NCI-H2081 treated with DMSO at 0.1 percent for 48 hours (cell line): Measurements from ENCODE around the gene FOXL2.

Source experiments
- DNase-seq: peaks from one replicate; lab custom pipeline; 2025; lab: John Stamatoyannopoulos, UW

FOXL2 gene

DNA sequence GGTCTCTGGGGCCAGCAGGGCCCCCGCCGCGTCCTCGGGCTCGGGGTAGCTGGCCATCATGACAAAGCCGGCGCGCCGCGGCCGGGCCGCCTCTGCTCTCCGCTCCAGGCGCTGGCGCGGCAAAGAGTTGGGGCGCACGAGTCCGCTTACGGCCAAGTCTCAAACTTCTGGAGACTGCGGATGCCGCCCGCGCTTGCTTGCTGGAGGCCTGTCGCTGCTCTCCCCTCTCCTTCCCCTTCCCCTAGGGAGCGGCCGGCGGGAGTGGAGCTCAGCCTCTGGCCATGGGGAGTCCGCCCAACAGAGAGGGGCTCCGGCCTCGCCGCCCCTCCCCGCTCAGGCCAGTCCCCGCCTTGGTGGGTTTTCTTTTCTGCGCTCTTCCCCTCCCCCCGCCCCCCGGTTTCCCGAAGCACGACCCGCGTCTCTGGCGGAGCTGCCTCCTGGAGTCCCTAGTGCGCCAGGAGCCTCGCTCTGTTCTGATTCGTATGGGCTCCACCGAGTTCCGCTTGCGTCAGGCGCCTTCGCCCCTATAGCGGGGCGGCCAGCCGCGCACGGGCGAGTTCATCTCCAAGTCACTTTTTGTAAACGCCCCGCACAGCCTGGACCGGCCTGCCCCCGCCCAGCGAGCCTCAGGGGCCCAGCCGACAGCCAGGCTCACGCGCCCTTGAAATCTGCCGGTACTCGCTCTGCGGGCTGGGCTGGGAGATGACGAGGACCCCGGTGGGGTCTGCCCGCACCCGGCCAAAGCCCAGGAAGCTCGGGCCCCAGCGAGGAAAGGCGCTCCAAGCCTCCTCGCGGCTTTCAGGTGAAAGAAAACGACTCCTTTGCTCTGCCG, at the start of gene FOXL2, which contains the start of gene FOXL2NB:
Gene FOXL2, minus strand, starts transcription at position 475 of the 832 bp plus-strand sequence. Its CDS starts 415 bp downstream, at position 60.
Gene FOXL2NB, plus strand, starts transcription at position 555 of the 832 bp plus-strand sequence. Its CDS starts 148 bp downstream, at position 703.
- DNase-seq: no peak

- DNase-seq: no peak
Observed at GRCh38 chr3:138995706-138996105, 48.8 kb upstream of the FOXL2 start.

DNA sequence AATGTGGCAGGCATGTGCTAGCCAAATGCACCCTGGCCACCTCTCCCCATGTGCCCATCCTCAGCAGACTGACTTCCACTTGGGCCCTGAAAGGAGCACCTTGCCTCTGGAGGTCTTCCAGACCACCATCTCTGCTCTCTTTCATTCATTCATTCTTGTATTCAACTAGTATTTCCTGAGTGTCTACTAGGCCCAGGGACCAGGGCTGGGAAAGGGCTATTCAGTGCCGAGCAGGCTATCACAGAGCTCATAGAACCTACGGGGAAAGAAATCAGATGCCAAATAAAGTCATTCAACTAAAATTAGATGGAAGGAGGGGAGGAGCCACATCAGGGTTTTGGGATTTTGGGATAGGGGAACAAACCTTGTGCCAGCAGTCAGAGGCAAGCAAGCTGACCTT, 40.2 kb upstream of the FOXL2 start:
- no peak for DNase-seq

DNA sequence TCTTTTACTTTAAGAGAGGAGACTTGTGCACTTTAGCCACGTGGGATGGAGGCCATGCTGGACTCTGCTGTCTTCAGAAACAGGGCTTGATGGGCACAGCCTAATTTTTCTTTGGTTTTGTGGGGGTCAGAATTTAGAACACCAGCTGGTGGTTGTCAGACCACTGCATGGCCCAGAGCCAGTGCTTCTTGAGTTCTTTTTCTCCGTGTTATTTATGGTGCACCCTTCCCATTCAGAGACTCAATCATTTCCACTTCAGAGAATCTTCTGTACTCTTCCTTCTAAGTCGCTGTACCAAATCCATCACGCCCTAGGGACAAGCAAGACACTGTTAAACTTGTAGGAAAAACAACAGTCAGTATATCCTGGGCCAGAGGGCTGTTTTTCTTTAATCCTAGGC, 39.0 kb upstream of the FOXL2 start:
- no peak for DNase-seq

DNA sequence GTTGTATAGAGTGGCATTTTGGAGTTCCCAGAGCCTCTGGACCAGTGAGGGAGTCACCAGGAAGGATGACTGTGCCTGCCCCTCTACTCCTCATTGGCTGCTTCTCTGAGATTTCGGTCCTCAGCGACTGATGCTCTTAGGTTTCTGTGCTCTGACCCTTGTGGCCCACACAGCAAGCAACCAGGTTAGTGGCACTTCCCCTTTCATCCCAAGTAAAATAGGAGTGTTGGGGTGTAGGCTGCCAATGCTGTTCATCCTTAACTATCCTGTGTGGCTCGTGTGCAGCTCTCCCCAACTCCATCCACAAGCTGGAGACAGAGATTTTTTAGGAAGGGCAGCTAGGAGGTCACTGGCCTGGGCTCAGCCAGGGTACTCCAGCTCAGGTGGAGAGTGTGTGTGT, 37.9 kb upstream of the FOXL2 start:
- no peak for DNase-seq

DNA sequence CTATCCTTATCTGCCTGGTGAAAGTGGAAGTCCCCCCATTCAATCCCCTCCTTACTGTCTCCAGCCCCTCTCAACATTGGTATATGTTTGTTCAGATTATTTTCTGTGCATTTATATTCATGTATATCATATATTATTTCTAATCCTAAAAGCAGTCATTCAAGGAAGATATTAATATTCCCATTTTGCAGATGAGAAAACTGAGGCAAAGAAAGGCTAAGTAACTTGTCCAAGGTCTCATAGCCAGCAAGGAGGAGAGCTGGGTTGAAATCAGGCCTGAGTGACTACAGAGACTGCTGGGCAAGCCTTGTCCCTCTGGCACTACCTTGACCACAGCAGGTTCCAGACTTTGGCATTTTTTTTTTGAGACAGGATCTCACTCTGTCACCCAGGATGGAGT, 29.1 kb upstream of the FOXL2 start:
- no peak for DNase-seq

DNA sequence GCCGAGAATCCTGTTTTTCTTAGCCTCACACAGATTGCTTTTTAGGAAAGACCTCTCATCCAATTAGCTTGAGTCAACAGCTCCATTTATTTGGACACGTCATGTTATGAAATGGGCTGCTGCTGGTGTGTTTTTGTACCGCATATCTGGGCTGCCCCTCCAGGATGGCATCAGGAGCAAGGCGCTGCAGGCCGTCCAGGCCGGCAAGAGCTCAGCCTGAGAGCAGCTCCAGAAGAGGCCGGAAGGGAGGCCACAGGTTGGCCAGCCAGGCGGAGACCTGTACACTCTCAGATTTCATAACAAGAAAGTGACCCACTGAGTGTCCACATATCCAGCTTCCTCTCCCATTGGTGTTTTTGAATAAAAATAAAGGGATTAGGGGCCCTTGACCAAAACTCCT, 28.4 kb upstream of the FOXL2 start:
- no peak for DNase-seq

GRCh38 chr3:138974462-138974861, 27.5 kb upstream of the FOXL2 start:
- no peak for DNase-seq

GRCh38 chr3:138972941-138973340, 26.0 kb upstream of the FOXL2 start:
- no peak for DNase-seq

- DNase-seq: no peak
Observed at GRCh38 chr3:138971766-138972320, 24.9 kb upstream of the FOXL2 start.

- no peak for DNase-seq
Observed at GRCh38 chr3:138964923-138965322, 18.0 kb upstream of the FOXL2 start.

- DNase-seq: no peak
Observed at GRCh38 chr3:138964264-138964663, 17.3 kb upstream of the FOXL2 start.

DNA sequence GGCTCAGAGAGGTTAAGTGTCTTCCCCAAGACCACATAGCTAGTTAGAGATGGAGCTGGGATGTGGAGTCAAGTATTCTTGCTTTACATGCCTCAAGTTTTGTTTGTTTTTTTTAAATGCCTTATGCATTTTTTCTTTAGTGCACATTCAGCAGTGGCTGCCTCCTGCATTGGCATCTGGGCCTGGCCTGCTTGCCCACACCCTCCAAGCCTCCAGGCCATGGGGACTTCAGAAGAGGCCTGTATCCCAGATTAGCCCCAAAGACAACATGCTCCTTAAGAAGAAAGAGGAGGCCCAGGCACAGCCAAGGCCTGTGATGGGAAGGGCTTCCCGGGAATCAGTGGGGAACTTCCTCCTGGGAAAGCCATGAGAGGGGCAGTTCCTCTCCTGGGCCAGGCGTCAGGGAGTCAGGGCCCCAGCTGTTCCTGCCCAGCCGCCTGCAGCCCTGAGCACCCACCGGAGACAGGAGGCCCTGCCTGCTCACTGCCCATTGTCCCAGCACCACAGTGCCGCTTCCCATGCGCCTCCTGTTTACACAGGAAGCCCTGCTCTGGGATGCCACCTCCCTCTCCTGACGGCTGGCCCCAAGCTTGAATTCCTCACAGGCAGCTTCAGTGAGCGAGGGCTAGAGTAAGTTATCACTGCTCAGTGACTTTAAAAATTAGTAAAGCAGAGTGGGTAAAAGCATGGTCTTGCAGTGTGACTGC, 16.1 kb upstream of the FOXL2 start:
- DNase-seq: no peak

- no peak for DNase-seq
Observed at GRCh38 chr3:138960417-138960852, 13.5 kb upstream of the FOXL2 start.

DNA sequence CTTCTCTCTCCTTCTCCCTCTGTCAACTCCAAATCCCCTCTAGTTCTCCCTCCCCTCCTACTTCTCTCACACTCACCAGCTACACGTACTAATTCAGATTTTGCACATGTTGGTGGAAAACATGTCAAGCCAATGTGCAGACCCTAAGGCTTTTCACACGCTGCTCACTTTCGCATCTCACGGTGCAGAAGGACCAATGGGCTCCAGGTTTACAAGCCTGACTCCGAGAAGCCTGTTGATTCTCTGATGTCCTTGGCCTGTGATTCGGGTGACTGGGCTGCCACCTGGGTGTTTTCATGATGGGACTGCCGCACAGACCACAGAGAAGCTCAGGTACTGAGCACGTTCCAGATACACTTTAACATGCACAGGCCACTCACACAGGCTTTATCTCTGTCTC, 3.8 kb upstream of the FOXL2 start:
- DNase-seq: no peak

DNA sequence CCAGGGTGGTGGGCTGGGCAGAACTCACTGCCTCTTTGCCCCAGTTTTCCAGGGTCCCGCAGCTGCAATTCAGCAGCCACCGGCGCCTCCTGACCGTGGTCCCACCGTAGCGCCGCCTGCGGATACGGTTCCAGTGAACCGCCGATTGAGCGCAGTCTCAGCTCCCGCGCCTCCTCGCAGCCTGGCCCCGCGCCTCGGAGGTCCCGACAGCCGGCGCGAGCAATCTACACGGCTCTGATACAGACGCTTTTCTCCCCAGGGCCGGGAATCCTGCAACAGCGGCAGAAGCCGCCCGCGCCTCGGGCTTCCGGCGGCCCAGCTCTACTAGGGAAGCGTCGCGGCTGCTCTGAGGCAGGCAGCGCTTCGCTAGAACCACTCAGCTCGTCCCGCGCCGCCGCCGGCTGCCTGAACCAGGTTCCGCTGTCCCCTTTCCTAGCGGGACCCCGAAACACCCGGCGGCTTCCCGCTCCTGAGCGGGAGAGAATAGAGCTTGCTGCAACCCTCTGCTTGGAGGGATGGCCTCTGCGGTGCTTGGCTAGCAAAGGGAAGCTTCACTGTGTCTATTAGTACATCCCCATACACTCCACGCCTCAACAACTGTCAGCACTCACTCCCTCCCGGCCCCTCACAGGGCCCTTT, 3.2 kb upstream of the FOXL2 start:
- no peak for DNase-seq

GRCh38 chr3:138949445-138950005, 2.6 kb upstream of the FOXL2 start:
- no peak for DNase-seq

- no peak for DNase-seq
Observed at GRCh38 chr3:138949002-138949418, 2.1 kb upstream of the FOXL2 start.

DNA sequence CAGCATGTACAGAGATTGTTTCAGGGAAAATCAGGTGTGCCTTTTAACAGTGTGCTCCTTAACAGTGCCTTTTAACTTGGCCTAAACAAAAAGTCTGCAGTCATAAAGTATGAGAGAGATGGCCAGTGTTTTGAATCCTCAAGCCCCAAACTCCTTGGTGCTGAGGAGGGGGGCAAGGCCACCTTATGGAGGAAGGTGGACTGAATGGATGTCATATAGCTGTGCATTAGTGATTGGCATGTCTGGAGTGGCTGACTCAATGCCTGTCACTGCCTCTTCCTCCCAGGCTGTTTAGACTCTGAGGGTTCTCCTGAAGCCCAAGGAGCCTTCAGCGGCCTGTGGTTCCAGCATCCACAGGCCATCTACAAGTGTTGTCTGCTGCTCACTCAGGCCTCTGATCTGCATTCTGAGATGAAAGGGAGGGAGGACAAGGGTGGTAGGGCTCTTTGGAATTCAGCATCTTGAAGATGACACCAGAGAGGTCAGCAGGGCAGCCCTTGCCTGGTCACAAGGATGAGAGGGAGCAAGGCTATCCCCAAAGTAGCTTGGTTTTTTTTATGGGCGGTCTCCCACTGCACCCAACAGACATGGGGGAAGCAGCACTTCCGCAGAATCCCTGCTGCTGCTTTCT, 1.5 kb upstream of the FOXL2 start:
- no peak for DNase-seq

DNA sequence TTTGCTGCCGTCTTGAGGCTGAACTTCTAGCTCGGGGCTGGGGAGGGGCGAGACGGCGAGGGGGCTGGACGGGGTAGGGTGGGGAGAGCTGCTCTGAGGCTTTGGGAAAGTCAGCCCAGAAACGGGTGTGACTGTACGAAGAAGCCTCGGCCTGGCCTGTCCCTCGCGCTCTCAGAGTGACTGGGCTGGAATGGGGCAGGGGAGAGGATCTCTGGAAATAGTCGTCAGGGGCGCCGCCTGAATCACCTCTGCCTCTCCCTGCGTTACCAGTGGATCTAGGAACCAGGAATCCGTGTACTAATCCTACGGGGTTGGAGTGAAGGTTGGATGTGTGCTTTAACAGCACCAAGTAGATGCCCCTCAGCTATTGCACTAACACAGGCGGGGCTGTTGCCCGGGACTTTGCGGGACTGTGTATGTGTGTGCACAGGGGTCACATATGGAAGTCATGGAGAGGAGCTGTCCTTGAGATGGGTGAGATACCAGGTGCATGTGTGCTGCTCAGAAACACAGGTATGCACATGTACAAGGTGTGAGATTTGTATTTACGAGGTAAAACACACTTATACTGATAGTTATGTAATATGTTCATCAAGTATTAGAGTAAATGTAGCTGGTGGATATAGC, 671 bp upstream of the FOXL2 start:
- no peak for DNase-seq
